ENCODE measurements around the gene RASSF8.
A peak's percentile ranks its signal among the peaks of the same experiment; 100 is the strongest.

The RASSF8 gene

DNA sequence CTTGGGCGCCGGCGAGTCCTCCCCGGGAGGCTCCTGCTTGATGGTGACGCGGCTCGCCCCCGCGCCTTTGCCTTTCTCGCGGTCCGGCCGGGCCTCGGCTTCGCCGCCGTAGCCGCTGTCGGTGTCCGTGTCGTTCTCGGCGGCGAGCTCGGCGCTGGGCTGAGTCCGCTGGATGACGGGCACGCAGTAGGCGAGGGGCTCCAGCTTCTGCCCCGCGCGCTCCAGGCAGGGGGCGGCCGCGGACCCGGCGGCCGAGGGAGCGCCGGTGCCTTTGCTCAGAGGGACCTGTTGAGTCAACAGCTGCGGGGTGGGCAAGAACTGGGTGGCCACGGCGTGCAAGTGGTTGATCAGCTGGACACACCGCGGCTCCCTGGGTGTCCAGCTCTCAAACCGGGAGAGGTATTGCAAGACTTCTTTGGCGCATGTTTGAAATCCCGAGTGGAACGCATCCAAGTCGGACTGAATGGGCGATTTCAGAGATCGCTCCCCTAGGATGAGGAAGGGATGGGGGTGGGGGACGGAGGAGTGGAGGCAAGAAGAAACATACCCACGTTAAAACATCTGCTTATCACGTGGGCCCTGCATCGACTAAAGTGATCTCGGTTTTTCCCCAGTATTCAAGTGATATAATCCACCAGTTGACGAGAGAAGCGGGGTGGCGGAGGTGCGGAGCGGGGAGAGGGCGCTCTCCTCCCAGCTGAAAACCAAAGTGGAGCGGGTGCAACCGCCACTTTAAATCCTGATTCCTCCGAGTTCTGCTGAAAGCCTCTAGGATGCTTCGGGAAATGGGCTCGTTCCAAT, 164.4 kb downstream of the RASSF8 start:
- Histone ChIP-seq H3K36me3 (ENCODE audit: low read length) (no peaks in the 10 kb centered on the region), H3K9me2 (replicated peaks; ENCODE audit: insufficient read depth, low read length) (no peaks in the 10 kb centered on the region), H2AFZ (ENCODE audit: low read depth, low read length, severe bottlenecking) (no peak overlapping the region), H3K9me3 (ENCODE audit: insufficient read depth, low read length) (no peaks in the 10 kb centered on the region), H3K27me3 (ENCODE audit: low read length) (no peaks in the 10 kb centered on the region), H3K4me2 (ENCODE audit: low read depth, low read length, poor library complexity, severe bottlenecking) (no peak overlapping the region), H3K4me3 (ENCODE audit: insufficient read depth, low read length, poor library complexity, severe bottlenecking) (no peak overlapping the region), H3K27ac (ENCODE audit: low read depth, low read length) (no peak overlapping the region), H3K9ac (ENCODE audit: low read length) (no peak overlapping the region), H4K20me1 (ENCODE audit: low read depth, low read length) (no peaks in the 10 kb centered on the region), H3F3A (ENCODE audit: insufficient read depth) (no peaks in the 10 kb centered on the region), H3K79me2 (ENCODE audit: insufficient read depth, low read length) (no peaks in the 10 kb centered on the region)
- no peak for TF ChIP-seq CTCF (IDR thresholded peaks at IDR 0.05; ENCODE audit: insufficient read depth, low read length, poor library complexity, severe bottlenecking)
- TF ChIP-seq EZH2phosphoT487 (conservative IDR thresholded peaks at IDR 0.05; ENCODE audit: low read length) = no peak

- H3K4me2 ChIP-seq (ENCODE audit: low read depth, low read length, poor library complexity, severe bottlenecking) = no peak overlapping the region
- TF ChIP-seq EZH2phosphoT487 (conservative IDR thresholded peaks at IDR 0.05; ENCODE audit: low read length) (no peak), CTCF (IDR thresholded peaks at IDR 0.05; ENCODE audit: insufficient read depth, low read length, poor library complexity, severe bottlenecking) (no peak)
- H3K9me2 ChIP-seq (replicated peaks; ENCODE audit: insufficient read depth, low read length) = no peaks in the 10 kb centered on the region
- H3F3A ChIP-seq (ENCODE audit: insufficient read depth) = no peaks in the 10 kb centered on the region
- H3K9ac ChIP-seq (ENCODE audit: low read length) = no peak overlapping the region
- H3K36me3 ChIP-seq (ENCODE audit: low read length) = no peaks in the 10 kb centered on the region
- no peak overlapping the region for H2AFZ ChIP-seq (ENCODE audit: low read depth, low read length, severe bottlenecking)
- no peaks in the 10 kb centered on the region for H4K20me1 ChIP-seq (ENCODE audit: low read depth, low read length)
- H3K27ac ChIP-seq (ENCODE audit: low read depth, low read length) = no peak overlapping the region
- no peaks in the 10 kb centered on the region for H3K9me3 ChIP-seq (ENCODE audit: insufficient read depth, low read length)
- H3K27me3 ChIP-seq (ENCODE audit: low read length) = no peaks in the 10 kb centered on the region
- H3K79me2 ChIP-seq (ENCODE audit: insufficient read depth, low read length) = no peaks in the 10 kb centered on the region
- H3K4me3 ChIP-seq (ENCODE audit: insufficient read depth, low read length, poor library complexity, severe bottlenecking) = no peak overlapping the region
Observed at GRCh38 chr12:26123482-26123980, 165.0 kb downstream of the RASSF8 start.

DNA sequence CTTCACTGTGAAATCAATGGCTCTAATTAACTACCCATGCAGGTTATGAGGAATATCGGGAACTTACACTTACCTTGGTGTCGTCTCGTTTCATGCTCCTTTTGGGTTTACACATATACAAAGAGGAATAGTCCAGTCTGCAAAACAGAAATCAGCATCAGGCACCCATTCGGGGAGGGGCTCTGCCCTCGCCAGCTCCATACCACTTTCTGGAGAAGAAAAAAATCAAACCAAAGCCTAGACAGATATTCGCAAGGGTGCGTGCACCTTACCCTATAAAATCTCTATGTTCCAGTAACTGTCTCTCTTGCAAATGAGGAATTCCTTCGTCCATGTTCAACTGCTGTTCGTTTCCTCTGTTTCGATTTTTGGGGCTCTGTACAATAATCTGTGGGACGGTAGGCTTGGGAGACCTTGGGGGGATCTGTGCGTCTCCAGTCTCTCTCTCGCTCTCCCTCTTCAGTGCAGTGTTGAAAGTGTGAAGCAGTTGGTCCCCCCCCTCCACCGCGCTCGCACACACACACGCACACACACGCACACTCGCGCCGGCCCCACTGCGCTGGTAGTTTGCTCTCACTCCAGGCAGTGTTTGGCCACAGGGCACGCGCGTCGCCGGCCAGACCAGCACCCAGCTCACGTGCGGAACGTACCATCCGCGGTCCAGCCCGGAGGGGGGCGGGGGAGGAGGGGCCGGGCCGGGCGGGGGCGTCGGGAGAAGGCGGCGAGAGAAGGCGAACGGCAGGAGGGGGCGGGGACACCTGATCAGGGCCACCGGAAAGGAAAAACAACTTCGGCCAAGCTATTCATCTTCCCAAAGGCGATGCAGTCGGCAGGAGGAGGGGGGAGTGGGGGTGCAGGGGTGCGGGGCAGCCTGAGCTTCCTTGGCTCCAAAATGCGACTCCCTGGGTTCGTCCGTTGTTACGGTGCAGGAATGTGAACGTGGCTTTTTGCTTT, 166.2 kb downstream of the RASSF8 start, which contains the start of gene BHLHE41:
Gene BHLHE41, minus strand, starts transcription at position 592 of the 954 bp plus-strand sequence. Its CDS starts 258 bp downstream, at position 334.
- Histone ChIP-seq H4K20me1 (ENCODE audit: low read depth, low read length) (no peaks in the 10 kb centered on the region), H3K4me3 (ENCODE audit: insufficient read depth, low read length, poor library complexity, severe bottlenecking) (no peak within 1 kb of the TSS), H3K9me3 (ENCODE audit: insufficient read depth, low read length) (no peaks in the 10 kb centered on the region), H3F3A (ENCODE audit: insufficient read depth) (no peaks in the 10 kb centered on the region), H3K79me2 (ENCODE audit: insufficient read depth, low read length) (no peaks in the 10 kb centered on the region), H3K4me2 (ENCODE audit: low read depth, low read length, poor library complexity, severe bottlenecking) (peak within 1 kb of the TSS; percentile 28), H3K27me3 (ENCODE audit: low read length) (no peaks in the 10 kb centered on the region), H3K36me3 (ENCODE audit: low read length) (no peaks in the 10 kb centered on the region), H3K27ac (ENCODE audit: low read depth, low read length) (no peak within 1 kb of the TSS), H2AFZ (ENCODE audit: low read depth, low read length, severe bottlenecking) (no peak within 1 kb of the TSS), H3K9ac (ENCODE audit: low read length) (no peak within 1 kb of the TSS), H3K9me2 (replicated peaks; ENCODE audit: insufficient read depth, low read length) (no peaks in the 10 kb centered on the region)
- TF ChIP-seq CTCF (IDR thresholded peaks at IDR 0.05; ENCODE audit: insufficient read depth, low read length, poor library complexity, severe bottlenecking) = no peak
- no peak for TF ChIP-seq EZH2phosphoT487 (conservative IDR thresholded peaks at IDR 0.05; ENCODE audit: low read length)

All from SU-DHL-6 (cell line).